ENCODE data around the gene NUFIP1.

Gene NUFIP1

DNA sequence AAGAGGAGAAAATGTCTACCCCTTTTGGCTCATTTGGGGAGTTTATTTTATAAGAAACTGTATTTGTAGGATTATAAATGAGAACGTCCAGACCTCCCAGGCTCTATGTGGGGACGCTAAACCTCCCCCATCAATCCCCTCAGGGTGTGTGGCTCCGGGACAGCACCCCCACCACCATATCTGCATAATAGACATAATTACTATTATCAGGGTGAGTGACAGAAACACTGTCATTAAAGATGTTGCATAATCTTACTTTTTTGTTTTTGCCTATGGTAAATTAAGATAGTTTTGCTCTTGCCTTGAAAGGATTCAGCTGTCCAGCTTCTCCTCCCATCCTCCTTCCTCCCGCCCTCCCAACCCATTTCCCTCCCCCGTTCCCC is 93.3 kb downstream of the NUFIP1 start:
- TF ChIP-seq GATA1 (IDR thresholded peaks at IDR 0.05; ENCODE audit: low read depth, low read length) (no peak), POLR2A (IDR thresholded peaks at IDR 0.05; ENCODE audit: low read length) (no peak)
- DNase-seq: no peak

DNA sequence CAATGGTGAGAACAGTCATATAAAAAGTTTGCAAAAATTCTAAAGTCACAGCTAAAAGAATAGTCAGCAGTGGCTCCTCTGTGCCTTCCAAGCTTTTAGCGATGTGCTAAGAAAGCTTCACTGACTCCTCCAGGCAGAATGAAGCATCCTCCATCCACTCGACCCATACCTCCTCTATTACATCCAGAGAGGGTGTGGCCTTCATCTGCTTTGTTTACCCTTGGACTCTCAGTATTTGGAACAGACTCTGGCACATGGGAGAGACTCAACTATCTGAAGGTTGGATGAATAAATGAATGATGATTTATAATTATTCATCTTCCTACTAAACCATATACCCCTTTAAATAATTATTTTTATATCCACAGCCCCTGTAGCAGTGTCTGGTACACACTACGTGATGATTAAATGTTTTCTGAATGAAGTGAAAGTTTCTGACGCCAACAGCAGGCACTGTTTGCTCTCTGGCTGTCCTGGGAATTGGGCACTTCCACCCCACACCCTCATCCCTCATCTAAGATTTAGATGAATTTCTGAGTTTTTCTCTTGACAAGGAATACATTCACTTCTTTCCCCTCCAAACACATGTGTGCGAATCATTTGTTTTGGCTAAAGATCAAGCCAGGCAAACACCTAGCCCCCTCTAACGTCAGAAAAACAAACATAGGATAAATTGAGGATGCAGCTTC is 93.9 kb downstream of the NUFIP1 start:
- DNase-seq: no peak
- TF ChIP-seq GATA1 (IDR thresholded peaks at IDR 0.05; ENCODE audit: low read depth, low read length): no peak

DNA sequence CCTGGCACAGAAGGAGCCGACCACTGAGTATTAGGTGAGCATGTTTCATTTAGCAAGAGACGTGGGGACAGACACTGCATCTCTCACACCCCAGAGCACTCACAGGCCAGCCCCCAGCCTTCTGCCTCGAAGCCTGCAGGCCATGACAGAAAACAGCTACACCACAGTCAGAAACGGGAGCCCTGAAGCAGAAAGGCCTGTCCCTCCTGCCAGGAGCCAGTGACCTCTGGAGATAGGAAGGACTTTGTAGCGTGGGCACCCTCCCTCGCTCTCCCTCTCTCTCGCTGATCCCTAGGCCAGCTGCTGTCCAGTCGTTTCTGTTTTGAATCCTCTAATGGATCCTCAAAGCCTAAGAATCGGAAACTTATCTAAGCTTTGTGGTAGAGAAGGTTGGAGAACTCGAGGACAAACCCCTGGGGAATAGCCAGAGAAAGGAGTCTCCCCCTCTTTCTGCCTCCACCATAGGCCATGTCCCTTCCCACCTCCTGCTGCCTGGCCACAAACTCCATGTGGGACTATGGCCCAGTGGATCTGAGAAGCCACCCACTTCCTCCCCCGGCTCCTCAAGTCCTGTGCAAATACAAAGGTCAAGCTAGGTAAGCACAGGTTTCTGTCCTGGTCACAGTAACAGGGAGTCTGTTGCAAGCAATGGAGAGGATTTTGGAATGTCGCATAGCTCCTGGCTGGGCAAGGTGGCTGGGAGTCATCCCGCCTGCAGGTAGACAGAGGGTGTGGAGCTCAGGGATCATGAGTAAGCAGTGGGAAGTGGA is 95.1 kb downstream of the NUFIP1 start:
- TF ChIP-seq POLR2A (IDR thresholded peaks at IDR 0.05; ENCODE audit: low read length) (no peak), GATA1 (IDR thresholded peaks at IDR 0.05; ENCODE audit: low read depth, low read length) (no peak)
- DNase-seq: no peak
